Left renal pelvis (tissue), 4 donors: ENCODE results near the gene QSER1. TPM values are rescaled to one million over a fixed set of nuclear protein-coding genes. Genes with fewer than 3 reads are reported as not detected.
"Not testable (repeated sequence)": the region's sequence is repeated elsewhere in the genome, so short reads cannot be mapped to it uniquely, and the experiment has no call there.

ENCODE experiments used
- DNase-seq, 4 donors: peaks; one replicate each; pipeline ENCODE4 v3.0.0-alpha.2; 2013; ENCODE audit warnings: low read depth in 4 of 4, low spot score in 3 of 4
- polyA plus RNA-seq, 4 donors: library from polyadenylated mRNA; unstranded; fragments of 120-200 nt; gene quantifications; one replicate each; pipeline ENCODE4 v1.2.1, GENCODE V29; 2013; ENCODE audit not compliant: insufficient read length in 4 of 4

Gene QSER1
- polyA plus RNA-seq, 4 donors: 41.4 to 50.0 (median 45.4) TPM

- no peak for DNase-seq
Observed at GRCh38 chr11:32990481-32990880, 97.9 kb downstream of the QSER1 start.

DNA sequence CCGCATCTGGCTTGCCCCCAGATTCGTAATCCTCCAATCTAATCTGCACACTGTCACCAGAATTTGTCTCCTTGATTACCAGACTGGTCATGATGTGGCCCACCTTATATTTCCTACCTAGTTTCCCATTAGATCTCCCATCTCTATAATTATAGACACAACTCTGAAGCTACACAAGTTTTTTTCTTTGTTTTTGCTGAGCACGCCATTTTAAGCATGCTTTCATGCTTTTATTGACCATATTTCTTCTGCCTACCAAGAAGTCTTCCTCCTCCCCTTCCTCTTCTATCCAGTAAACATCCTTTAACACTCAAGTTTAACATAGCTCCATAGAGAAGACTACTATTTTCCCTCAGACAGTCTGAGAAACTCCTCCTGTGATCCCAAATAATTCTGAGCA is 98.8 kb downstream of the QSER1 start:
- DNase-seq: no peak

DNA sequence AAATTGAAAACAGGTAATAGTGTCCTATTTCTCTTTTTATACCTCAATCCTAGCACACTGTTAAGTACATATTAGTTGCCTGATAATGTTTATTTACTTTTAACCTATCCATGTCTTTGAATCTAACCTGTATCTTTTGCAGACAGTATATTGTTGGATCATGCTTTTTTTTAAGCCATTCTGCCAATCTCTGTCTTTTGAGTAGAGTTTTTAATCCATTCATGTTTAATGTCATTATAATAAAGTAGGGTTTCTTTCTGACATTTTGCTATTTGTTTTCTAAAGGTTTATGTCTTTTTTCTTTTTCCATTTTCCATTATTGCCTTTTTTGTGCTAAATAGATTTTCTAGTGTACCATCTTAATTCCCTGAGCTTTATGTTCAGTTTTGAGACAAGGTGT is 99.3 kb downstream of the QSER1 start:
- no peak for DNase-seq

- DNase-seq: no peak
Observed at GRCh38 chr11:33000181-33000580, 107.6 kb downstream of the QSER1 start.

GRCh38 chr11:33001281-33001680 is 108.7 kb downstream of the QSER1 start:
- no peak for DNase-seq

GRCh38 chr11:33001751-33002542 is 109.3 kb downstream of the QSER1 start:
- DNase-seq: no peak

DNA sequence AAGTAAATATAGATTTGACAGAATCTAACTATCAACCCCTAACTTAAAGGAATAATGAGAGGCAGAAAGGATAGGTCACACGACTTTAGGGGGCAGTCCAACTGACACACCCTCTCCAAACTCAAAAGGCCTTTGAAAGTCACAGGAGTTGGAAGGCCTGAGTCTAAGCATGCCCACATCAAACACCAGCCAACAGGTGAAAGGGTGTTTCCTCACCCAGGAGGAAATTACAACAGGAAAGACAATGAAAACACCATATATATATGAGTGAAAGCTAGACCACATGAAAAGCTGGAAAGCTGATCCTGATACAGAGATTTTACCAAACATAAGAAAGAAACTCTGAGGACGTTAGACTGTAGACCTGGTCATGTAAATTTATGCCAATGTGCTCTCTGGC is 112.6 kb downstream of the QSER1 start:
- DNase-seq: no peak

- no peak for DNase-seq
Observed at GRCh38 chr11:33006010-33006409, 113.4 kb downstream of the QSER1 start.

GRCh38 chr11:33013755-33014154 is 121.1 kb downstream of the QSER1 start:
- no peak for DNase-seq

GRCh38 chr11:33015621-33016551 is 123.3 kb downstream of the QSER1 start, which contains the start of gene DEPDC7:
TSS of gene DEPDC7 (plus strand) at chr11:33015878. CDS start at chr11:33015956, 78 bp downstream.
- DNase-seq: peak; percentile 70 to 79 (median 75)

- no peak for DNase-seq
Observed at GRCh38 chr11:33016654-33017053, 124.0 kb downstream of the QSER1 start.

- no peak for DNase-seq
Observed at GRCh38 chr11:33017478-33017877, 124.9 kb downstream of the QSER1 start.

GRCh38 chr11:33017965-33018364 is 125.4 kb downstream of the QSER1 start:
- DNase-seq: no peak

- DNase-seq: no peak
Observed at GRCh38 chr11:33018840-33019239, 126.2 kb downstream of the QSER1 start.

DNA sequence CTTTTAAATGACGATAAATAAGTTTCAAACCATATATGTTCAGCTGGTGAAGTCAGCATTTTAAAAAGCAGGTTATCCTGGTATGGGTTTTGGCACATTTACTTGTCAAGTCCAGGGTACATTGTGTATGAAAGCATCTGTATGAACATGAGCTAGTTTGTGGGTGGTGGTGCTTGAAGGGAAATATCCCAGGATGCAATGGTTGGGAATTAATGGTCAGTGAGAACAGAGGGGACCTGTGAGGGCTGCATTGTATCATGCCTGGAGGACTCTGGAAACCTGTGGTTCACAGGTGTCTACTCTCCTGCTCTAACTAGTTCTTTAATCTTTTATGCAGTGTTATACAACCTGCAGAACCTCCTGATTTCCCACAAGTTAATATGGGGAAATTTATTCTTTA is 128.9 kb downstream of the QSER1 start:
- no peak for DNase-seq

GRCh38 chr11:33021937-33022336 is 129.3 kb downstream of the QSER1 start:
- DNase-seq: no peak

- DNase-seq: no peak
Observed at GRCh38 chr11:33025339-33025722, 132.7 kb downstream of the QSER1 start.

DNA sequence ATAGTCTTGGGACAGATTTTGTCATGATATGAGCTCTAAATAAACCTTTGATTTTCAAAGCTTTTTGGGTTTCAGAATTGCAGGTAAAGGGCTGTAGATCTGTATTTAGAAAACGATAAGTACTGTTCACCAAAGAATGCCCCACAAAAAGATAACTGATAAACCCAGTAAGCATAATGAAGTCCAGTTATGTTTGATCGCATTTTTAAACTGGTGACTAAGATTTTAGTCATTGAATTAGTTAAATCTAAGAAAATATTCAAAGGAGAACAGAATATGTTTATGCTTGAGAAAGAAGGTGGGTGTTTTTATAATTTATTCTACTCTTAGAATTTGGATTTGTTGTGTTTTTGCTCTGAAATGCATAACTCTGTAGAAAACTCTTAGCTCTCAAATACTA is 134.6 kb downstream of the QSER1 start:
- no peak for DNase-seq

- DNase-seq: no peak
Observed at GRCh38 chr11:33027846-33028536, 135.4 kb downstream of the QSER1 start.

DNA sequence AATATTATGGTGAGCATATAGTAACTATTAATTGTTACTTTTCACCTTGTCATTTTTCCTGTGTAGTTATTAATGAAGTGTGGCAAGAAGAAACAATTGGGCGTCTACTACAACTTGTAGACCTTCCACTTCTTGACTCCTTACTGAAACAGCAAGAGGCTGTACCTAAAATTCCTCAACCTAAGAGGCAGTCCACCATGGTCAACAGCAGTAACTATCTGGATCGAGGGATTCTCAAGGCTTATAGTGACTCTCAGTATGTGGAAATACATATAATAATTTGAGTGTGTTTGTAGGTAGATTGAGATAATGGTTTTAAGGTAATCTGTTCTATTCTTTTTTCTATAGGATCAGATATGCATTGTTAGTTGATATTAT is 135.9 kb downstream of the QSER1 start:
- no peak for DNase-seq

GRCh38 chr11:33029218-33029617 is 136.6 kb downstream of the QSER1 start:
- DNase-seq: not testable (repeated sequence)
